RWPE2 (cell line): Measurements from ENCODE around the gene ERN1.

ENCODE experiments used
- ATAC-seq: fragments of 200-7000 bp; cut with Tn5 transposase; 3 replicates; pipeline ENCODE4 v1.9.1; 2021; ENCODE audit warnings: low read depth
- DNase-seq: peaks from one replicate; pipeline ENCODE4 v3.0.0-alpha.2; 2020; ENCODE audit warnings: low spot score
- H3K27ac ChIP-seq: fragments of 450-650 bp; 2 replicates; pipeline ENCODE4 v1.5.1; 2017; ENCODE audit warnings: mild to moderate bottlenecking; ENCODE audit not compliant: poor library complexity, severe bottlenecking
- H3K27me3 ChIP-seq: fragments of 250-450 bp; sonication (Bioruptor Pico); 2 replicates; pipeline ENCODE4 v1.5.1; 2021; ENCODE audit warnings: mild to moderate bottlenecking, moderate library complexity; ENCODE audit not compliant: insufficient read depth, poor library complexity, severe bottlenecking
- H3K36me3 ChIP-seq: fragments of 250-450 bp; sonication (Bioruptor Pico); 2 replicates; pipeline ENCODE4 v1.5.1; 2020; ENCODE audit warnings: low read depth, mild to moderate bottlenecking, moderate library complexity
- H3K4me1 ChIP-seq: fragments of 250-450 bp; sonication (Bioruptor Pico); 2 replicates; pipeline ENCODE4 v1.5.1; 2021; ENCODE audit warnings: mild to moderate bottlenecking, moderate library complexity; ENCODE audit not compliant: insufficient read depth, poor library complexity, severe bottlenecking
- H3K4me3 ChIP-seq: fragments of 250-450 bp; sonication (Bioruptor Pico); 2 replicates; pipeline ENCODE4 v1.5.1; 2021; ENCODE audit warnings: mild to moderate bottlenecking, moderate library complexity; ENCODE audit not compliant: severe bottlenecking
- H3K9me3 ChIP-seq: fragments of 250-450 bp; sonication (Bioruptor Pico); 2 replicates; pipeline ENCODE4 v1.5.1; 2021; ENCODE audit warnings: mild to moderate bottlenecking, moderate library complexity; ENCODE audit not compliant: severe bottlenecking
- TF ChIP-seq, protein P1 (sequence below): fragments of 450-650 bp; IDR thresholded peaks from one replicate; pipeline ENCODE4 v1.5.1; 2017; ENCODE audit warnings: mild to moderate bottlenecking, moderate library complexity; ENCODE audit not compliant: poor library complexity, severe bottlenecking

ERN1 gene

DNA sequence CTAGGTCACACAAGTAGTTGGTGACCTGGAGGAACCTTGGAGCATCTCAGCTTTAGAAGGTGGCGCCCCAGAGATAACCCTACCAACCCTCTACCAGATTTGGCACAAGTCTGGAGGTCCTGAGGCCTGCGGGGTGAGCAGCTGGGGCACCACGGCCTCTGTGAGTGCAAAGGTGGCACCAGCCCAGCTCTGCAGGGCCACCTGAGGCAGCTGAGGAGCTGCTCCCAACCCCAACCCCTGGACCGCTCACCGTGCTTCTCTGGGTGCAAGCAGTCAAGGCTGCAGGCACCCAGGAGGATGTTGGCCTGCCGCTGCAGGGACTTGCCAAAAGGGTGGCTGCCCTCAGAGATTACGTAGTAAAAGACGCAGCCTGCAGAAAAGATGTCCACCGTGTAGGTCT lies 81.1 kb downstream of the ERN1 start:
- no peaks in the 10 kb centered on the region for H3K27me3 ChIP-seq
- no peak for ATAC-seq
- no peaks in the 10 kb centered on the region for H3K9me3 ChIP-seq
- peaks cover 25% of the 10 kb centered on the region for H3K36me3 ChIP-seq
- no peak for DNase-seq
- TF ChIP-seq, protein P1, sequence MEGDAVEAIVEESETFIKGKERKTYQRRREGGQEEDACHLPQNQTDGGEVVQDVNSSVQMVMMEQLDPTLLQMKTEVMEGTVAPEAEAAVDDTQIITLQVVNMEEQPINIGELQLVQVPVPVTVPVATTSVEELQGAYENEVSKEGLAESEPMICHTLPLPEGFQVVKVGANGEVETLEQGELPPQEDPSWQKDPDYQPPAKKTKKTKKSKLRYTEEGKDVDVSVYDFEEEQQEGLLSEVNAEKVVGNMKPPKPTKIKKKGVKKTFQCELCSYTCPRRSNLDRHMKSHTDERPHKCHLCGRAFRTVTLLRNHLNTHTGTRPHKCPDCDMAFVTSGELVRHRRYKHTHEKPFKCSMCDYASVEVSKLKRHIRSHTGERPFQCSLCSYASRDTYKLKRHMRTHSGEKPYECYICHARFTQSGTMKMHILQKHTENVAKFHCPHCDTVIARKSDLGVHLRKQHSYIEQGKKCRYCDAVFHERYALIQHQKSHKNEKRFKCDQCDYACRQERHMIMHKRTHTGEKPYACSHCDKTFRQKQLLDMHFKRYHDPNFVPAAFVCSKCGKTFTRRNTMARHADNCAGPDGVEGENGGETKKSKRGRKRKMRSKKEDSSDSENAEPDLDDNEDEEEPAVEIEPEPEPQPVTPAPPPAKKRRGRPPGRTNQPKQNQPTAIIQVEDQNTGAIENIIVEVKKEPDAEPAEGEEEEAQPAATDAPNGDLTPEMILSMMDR = no peak
- no peak overlapping the region for H3K27ac ChIP-seq
- no peaks in the 10 kb centered on the region for H3K4me1 ChIP-seq
- no peak overlapping the region for H3K4me3 ChIP-seq

DNA sequence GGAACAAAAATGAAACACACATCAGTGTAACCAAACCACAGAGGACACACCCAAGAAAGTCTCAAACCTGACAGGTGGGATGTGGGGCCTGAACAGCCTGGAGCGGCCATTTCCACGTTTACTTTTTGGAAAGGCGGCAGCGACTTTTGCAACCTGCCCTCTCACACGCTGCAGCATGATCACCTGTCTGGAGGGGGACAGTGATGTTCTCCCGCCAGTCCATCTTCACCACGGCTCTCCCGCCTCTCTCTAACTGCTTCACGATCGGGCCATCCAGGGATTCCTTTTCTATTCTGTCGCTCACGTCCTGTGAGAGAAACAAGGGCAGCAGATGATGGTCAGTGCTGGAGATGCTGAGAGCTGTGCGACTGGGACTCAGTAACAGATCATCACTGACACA lies 84.8 kb downstream of the ERN1 start:
- ATAC-seq = no peak
- H3K27me3 ChIP-seq = no peaks in the 10 kb centered on the region
- DNase-seq = no peak
- H3K4me1 ChIP-seq = no peaks in the 10 kb centered on the region
- peaks cover 21% of the 10 kb centered on the region for H3K36me3 ChIP-seq
- H3K27ac ChIP-seq = no peak overlapping the region
- no peaks in the 10 kb centered on the region for H3K9me3 ChIP-seq
- TF ChIP-seq, protein P1 = no peak
- H3K4me3 ChIP-seq = no peak overlapping the region

DNA sequence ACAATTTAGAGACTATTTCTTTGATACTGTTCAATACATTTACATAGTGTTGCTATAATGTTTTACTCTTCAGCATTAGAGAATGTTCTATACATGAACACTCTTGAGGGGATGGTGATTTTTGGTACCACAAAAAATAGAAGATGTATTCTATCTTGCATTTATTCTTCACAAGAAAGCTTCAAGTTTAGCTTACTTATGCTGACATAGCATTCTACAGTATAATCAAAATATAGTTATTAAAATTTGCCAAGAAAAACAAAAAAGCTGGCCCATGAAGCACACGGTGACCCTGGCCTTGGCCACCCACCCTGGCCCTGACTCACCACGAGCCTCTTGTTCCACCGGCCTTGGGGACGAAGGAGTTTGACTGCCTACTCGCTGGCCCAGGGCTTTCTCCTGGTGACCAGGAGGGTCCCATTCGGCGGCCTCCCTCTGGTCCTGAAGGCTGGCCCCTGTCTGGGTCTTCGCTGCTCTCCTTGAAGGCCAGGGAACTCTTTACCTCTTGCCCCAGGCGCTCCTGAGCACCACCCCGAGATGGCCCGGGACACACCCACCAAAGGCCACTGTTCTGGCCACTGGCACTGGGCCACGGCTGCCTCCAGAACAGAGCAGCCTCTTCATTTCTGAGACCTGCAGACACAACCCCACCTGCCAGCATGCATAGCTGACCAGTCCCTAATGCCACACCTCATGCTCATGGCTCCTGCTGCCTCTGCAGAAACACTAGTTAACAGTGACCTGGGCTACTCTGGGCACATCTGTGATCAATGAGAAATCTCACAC lies 87.1 kb downstream of the ERN1 start:
- Histone ChIP-seq H3K4me1 (no peaks in the 10 kb centered on the region), H3K27me3 (no peaks in the 10 kb centered on the region), H3K9me3 (no peaks in the 10 kb centered on the region), H3K27ac (no peak overlapping the region), H3K4me3 (no peak overlapping the region), H3K36me3 (peaks cover 16% of the 10 kb centered on the region)
- ATAC-seq (no peak), DNase-seq (no peak)
- TF ChIP-seq, protein P1 = no peak

DNA sequence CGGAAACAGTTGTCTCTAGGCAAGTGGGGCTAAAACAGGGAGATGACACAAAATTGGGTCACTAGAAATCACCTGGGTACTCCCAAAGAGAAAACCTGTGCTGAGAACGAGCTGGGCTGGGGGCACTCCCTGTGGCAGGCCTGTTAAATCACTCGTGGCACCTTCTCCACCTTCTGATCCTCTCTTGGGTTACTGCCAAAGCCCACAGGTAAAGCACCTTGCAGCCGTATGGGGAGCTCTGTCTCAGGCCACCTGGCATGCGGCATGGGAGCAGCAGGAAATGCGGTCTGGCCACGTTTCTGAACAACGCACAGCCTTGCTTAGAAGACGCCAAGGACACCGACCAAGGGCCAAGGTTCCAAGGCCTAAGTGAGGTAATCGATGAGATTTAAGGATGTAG lies 88.0 kb downstream of the ERN1 start:
- no peak for DNase-seq
- no peak overlapping the region for H3K27ac ChIP-seq
- peaks cover 6% of the 10 kb centered on the region for H3K36me3 ChIP-seq
- H3K9me3 ChIP-seq = no peaks in the 10 kb centered on the region
- no peaks in the 10 kb centered on the region for H3K27me3 ChIP-seq
- TF ChIP-seq, protein P1 = no peak
- no peak for ATAC-seq
- H3K4me1 ChIP-seq = no peaks in the 10 kb centered on the region
- H3K4me3 ChIP-seq = no peak overlapping the region

DNA sequence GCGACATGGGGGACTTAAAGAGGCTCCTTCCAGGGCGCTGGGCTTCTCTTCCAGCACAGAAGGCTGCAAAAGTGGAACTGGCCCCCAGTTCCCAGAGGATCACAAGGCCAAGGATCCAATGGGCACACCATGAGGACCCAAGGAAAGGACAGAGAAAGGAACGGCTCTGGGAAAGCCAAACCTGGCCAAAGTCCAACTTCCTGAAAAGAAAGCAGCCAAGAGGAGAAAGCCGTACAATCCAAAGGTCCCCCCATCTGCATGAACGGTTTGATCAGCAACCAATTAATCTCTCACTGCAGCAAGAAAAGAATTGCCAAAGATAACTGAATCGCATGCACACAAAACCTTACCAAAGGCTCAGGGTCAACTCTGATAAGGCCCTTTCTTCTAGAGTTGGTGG lies 89.7 kb downstream of the ERN1 start:
- Histone ChIP-seq H3K27me3 (no peaks in the 10 kb centered on the region), H3K36me3 (0 out of 2 replicates have a peak, but pooled peaks cover 2% of the 10 kb centered on the region), H3K27ac (no peak overlapping the region), H3K4me1 (no peaks in the 10 kb centered on the region), H3K4me3 (no peak overlapping the region), H3K9me3 (no peaks in the 10 kb centered on the region)
- TF ChIP-seq, protein P1 = no peak
- ATAC-seq = no peak
- DNase-seq = no peak
